GM21723 (cell line): ENCODE results near the gene NDST3.
"Not testable (repeated sequence)": the region's sequence is repeated elsewhere in the genome, so short reads cannot be mapped to it uniquely, and the experiment has no call there.

Experiments used
- ATAC-seq: cut with Tn5 transposase; IDR thresholded peaks from one replicate; pipeline ENCODE4 v1.9.1; 2021; ENCODE audit warnings: mild to moderate bottlenecking, moderate library complexity; ENCODE audit not compliant: unreplicated experiment

NDST3 gene

GRCh38 chr4:118299619-118300018, 265.3 kb downstream of the NDST3 start:
- not testable (repeated sequence) for ATAC-seq

- ATAC-seq = no peak
These were observed 273.4 kb downstream of the NDST3 start for GRCh38 chr4:118307643-118308042.
